K562 (cell line): ENCODE results near the gene GPRIN3. TPM values are rescaled to one million over a fixed set of nuclear protein-coding genes. Genes with fewer than 3 reads are reported as not detected.

Experiments used
- FOXJ3 ChIP-seq: sonication (generic); formaldehyde crosslinking; IDR thresholded peaks from 2 replicates; pipeline ENCODE4 v1.4.0; 2020; ENCODE audit warnings: mild to moderate bottlenecking, missing genetic modification reagents
- MYBL2 ChIP-seq, 2 experiments: fragments of 450-650 bp in 1 of 2; sonication (generic) in 1 of 2; formaldehyde crosslinking in 1 of 2; IDR thresholded peaks; 2 replicates each; pipeline versions ENCODE4 v1.6.1 to v1.8.1; 2017 to 2022; ENCODE audit warnings: borderline replicate concordance in 1 of 2, inconsistent platforms in 1 of 2, low read depth in 1 of 2, mild to moderate bottlenecking in 1 of 2, missing genetic modification reagents in 1 of 2, moderate library complexity in 1 of 2
- PBX2 ChIP-seq, 2 experiments: IDR thresholded peaks in 1 of 2; conservative IDR thresholded peaks in 1 of 2; 2 replicates each; pipeline ENCODE4 v1.6.1; 2016; ENCODE audit warnings: low read depth in 2 of 2, mild to moderate bottlenecking in 1 of 2, missing compliant biosample characterization in 1 of 2, missing genetic modification characterization in 1 of 2, moderate library complexity in 1 of 2
- TCF3 ChIP-seq: sonication (generic); formaldehyde crosslinking; IDR thresholded peaks from 2 replicates; pipeline ENCODE4 v1.4.0; 2020; ENCODE audit warnings: mild to moderate bottlenecking, missing genetic modification reagents
- ZBTB7A ChIP-seq: IDR thresholded peaks from 2 replicates; pipeline ENCODE4 v1.6.1; 2011; ENCODE audit warnings: low read depth, mild to moderate bottlenecking, low read length, moderate library complexity, borderline replicate concordance; ENCODE audit not compliant: control insufficient read depth
- ZKSCAN8 ChIP-seq: fragments of 200-800 bp; sonication (Bioruptor generic); IDR thresholded peaks from 2 replicates; pipeline ENCODE4 v1.6.1; 2016; ENCODE audit warnings: missing genetic modification characterization, missing compliant biosample characterization
- polyA plus RNA-seq, 8 experiments: library from polyadenylated mRNA; depleted of rRNA in 4 of 8; stranded (reverse) in 5 of 8; unstranded in 3 of 8; fragments of >200 nt; fragmentation: Nextera tagmentation in 2 of 8; fragmentation: Illumina TruSeq in 1 of 8; extraction: Ambion mirVana in 2 of 8; extraction: Trizol in 1 of 8; gene quantifications; 2 replicates each; pipeline versions ENCODE4 v1.2.1 to v1.2.3, GENCODE V29; 2011 to 2014; ENCODE audit warnings: inconsistent platforms in 1 of 8, missing spikeins in 1 of 8
- total RNA-seq, 7 experiments: library from RNA; depleted of rRNA in 6 of 7; stranded (reverse); fragments of >200 nt in 6 of 7; fragmentation: Illumina TruSeq in 2 of 7; extraction: Trizol in 2 of 7; gene quantifications; 2 replicates each; pipeline versions ENCODE4 v1.2.1 to v1.2.3, GENCODE V29; 2011 to 2021; ENCODE audit warnings: low replicate concordance in 1 of 7
- TF ChIP-seq, protein P1 (sequence below): fragments of 450-650 bp; IDR thresholded peaks from 2 replicates; pipeline ENCODE4 v1.6.1; 2016; ENCODE audit warnings: antibody characterized with exemption
- TF ChIP-seq, protein P2 (sequence below): IDR thresholded peaks from 2 replicates; pipeline ENCODE4 v1.6.1; 2011; ENCODE audit not compliant: insufficient read length; ENCODE audit errors: extremely low read depth

GPRIN3 gene
- total and polyA plus RNA-seq, 9 of the 15 experiments (the other 6 are each of a cell fraction or from before 2014, with no cell fraction given), result 0.02 TPM; not detected in 8

- TF ChIP-seq, protein P1, sequence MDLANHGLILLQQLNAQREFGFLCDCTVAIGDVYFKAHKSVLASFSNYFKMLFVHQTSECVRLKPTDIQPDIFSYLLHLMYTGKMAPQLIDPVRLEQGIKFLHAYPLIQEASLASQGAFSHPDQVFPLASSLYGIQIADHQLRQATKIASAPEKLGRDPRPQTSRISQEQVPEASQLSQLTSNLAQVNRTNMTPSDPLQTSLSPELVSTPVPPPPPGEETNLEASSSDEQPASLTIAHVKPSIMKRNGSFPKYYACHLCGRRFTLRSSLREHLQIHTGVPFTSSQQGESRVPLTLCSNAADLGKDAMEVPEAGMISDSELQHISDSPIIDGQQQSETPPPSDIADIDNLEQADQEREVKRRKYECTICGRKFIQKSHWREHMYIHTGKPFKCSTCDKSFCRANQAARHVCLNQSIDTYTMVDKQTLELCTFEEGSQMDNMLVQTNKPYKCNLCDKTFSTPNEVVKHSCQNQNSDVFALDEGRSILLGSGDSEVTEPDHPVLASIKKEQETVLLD, result no peak
- TF ChIP-seq FOXJ3 (CRISPR knock-in tag) (no peak), MYBL2 (IDR thresholded peaks at IDR 0.05; ENCODE audit: low read depth) (no peak), MYBL2 (CRISPR knock-in tag; IDR thresholded peaks at IDR 0.05; ENCODE audit: borderline replicate concordance) (no peak), PBX2 (CRISPR knock-in tag; IDR thresholded peaks at IDR 0.05; ENCODE audit: low read depth) (no peak), PBX2 (tag; conservative IDR thresholded peaks at IDR 0.05; ENCODE audit: low read depth) (no peak), ZKSCAN8 (no peak), TCF3 (CRISPR knock-in tag) (no peak), ZBTB7A (no peak)
- TF ChIP-seq, protein P2, sequence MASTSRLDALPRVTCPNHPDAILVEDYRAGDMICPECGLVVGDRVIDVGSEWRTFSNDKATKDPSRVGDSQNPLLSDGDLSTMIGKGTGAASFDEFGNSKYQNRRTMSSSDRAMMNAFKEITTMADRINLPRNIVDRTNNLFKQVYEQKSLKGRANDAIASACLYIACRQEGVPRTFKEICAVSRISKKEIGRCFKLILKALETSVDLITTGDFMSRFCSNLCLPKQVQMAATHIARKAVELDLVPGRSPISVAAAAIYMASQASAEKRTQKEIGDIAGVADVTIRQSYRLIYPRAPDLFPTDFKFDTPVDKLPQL, result no peak
Measured at GRCh38 chr4:89296399-89296798, 11.2 kb downstream of the GPRIN3 start (continued).
